SU-DHL-6 (cell line): Measurements from ENCODE around the gene RGS6.

Source experiments
- H2AFZ ChIP-seq: fragments of 200-600 bp; sonication (generic); 2 replicates; pipeline ENCODE4 v1.6.1; 2014; ENCODE audit warnings: low read depth, mild to moderate bottlenecking, moderate library complexity, mixed read lengths, antibody characterized with exemption, low read length; ENCODE audit not compliant: severe bottlenecking
- H3F3A ChIP-seq: fragments of 200-600 bp; shearing (Covaris generic); 2 replicates; pipeline ENCODE4 v1.6.0; 2016; ENCODE audit warnings: antibody characterized with exemption, mild to moderate bottlenecking; ENCODE audit not compliant: insufficient read depth
- H3K27ac ChIP-seq: fragments of 200-600 bp; sonication (generic); 2 replicates; pipeline ENCODE4 v1.5.1; 2016; ENCODE audit warnings: low read depth, mild to moderate bottlenecking, low read length, moderate library complexity, mixed read lengths
- H3K27me3 ChIP-seq: fragments of 200-600 bp; sonication (generic), shearing (Covaris generic); 2 replicates; pipeline ENCODE4 v1.6.0; 2014; ENCODE audit warnings: mild to moderate bottlenecking, low read length
- H3K36me3 ChIP-seq: fragments of 200-600 bp; sonication (generic); 2 replicates; pipeline ENCODE4 v1.6.1; 2014; ENCODE audit warnings: mild to moderate bottlenecking, low read length, mixed read lengths
- H3K4me2 ChIP-seq: fragments of 300-600, 200-600 bp; shearing (Covaris generic), sonication (generic); 2 replicates; pipeline ENCODE4 v1.6.0; 2014; ENCODE audit warnings: low read length, low read depth, mild to moderate bottlenecking; ENCODE audit not compliant: poor library complexity, severe bottlenecking
- H3K4me3 ChIP-seq: fragments of 200-600 bp; sonication (generic); 2 replicates; pipeline ENCODE4 v1.5.1; 2014; ENCODE audit warnings: antibody characterized with exemption, low read length, mild to moderate bottlenecking, mixed read lengths; ENCODE audit not compliant: insufficient read depth, poor library complexity, severe bottlenecking
- H3K79me2 ChIP-seq: fragments of 200-600 bp; sonication (generic); 2 replicates; pipeline ENCODE4 v1.6.1; 2014; ENCODE audit warnings: mild to moderate bottlenecking, low read length, moderate library complexity; ENCODE audit not compliant: insufficient read depth
- H3K9ac ChIP-seq: fragments of 200-600 bp; sonication (generic); 2 replicates; pipeline ENCODE4 v1.7.0; 2014; ENCODE audit warnings: mild to moderate bottlenecking, low read length
- H3K9me2 ChIP-seq: fragments of 200-600 bp; sonication (generic); replicated peaks from 2 replicates; pipeline ENCODE4 v1.6.1; 2014; ENCODE audit warnings: low read length; ENCODE audit not compliant: insufficient read depth
- H3K9me3 ChIP-seq: fragments of 200-600 bp; sonication (generic); 2 replicates; pipeline ENCODE4 v1.6.1; 2014; ENCODE audit warnings: low read length, mixed read lengths; ENCODE audit not compliant: insufficient read depth
- H4K20me1 ChIP-seq: fragments of 200-600 bp; sonication (generic); 2 replicates; pipeline ENCODE4 v1.6.1; 2014; ENCODE audit warnings: low read depth, mild to moderate bottlenecking, antibody characterized with exemption, low read length, moderate library complexity, mixed read lengths
- CTCF ChIP-seq: fragments of 200-600 bp; sonication (generic); IDR thresholded peaks from one replicate; pipeline ENCODE4 v1.5.1; 2017; ENCODE audit warnings: antibody characterized with exemption, mild to moderate bottlenecking, low read length, moderate library complexity; ENCODE audit not compliant: insufficient read depth, poor library complexity, severe bottlenecking
- EZH2phosphoT487 ChIP-seq: fragments of 200-600 bp; sonication (generic), shearing (Covaris generic); conservative IDR thresholded peaks from 2 replicates; pipeline ENCODE4 v1.6.1; 2018; ENCODE audit warnings: mild to moderate bottlenecking, antibody characterized with exemption, low read length, moderate library complexity, mixed read lengths

The RGS6 gene

GRCh38 chr14:72186523-72186922 lies 254.3 kb downstream of the RGS6 start:
- Histone ChIP-seq H3F3A (no peaks in the 10 kb centered on the region), H3K27me3 (no peaks in the 10 kb centered on the region), H4K20me1 (no peaks in the 10 kb centered on the region), H3K9me3 (no peaks in the 10 kb centered on the region), H3K4me2 (no peak overlapping the region), H3K4me3 (no peak overlapping the region), H3K9me2 (no peaks in the 10 kb centered on the region), H3K79me2 (no peaks in the 10 kb centered on the region), H3K36me3 (no peaks in the 10 kb centered on the region), H3K9ac (no peak overlapping the region), H3K27ac (no peak overlapping the region), H2AFZ (no peak overlapping the region)
- TF ChIP-seq EZH2phosphoT487: no peak
- no peak for TF ChIP-seq CTCF

GRCh38 chr14:72196237-72197015 lies 264.2 kb downstream of the RGS6 start:
- no peaks in the 10 kb centered on the region for H4K20me1 ChIP-seq
- no peaks in the 10 kb centered on the region for H3F3A ChIP-seq
- H3K27ac ChIP-seq: no peak overlapping the region
- no peak overlapping the region for H3K4me3 ChIP-seq
- no peak overlapping the region for H3K4me2 ChIP-seq
- no peaks in the 10 kb centered on the region for H3K36me3 ChIP-seq
- no peaks in the 10 kb centered on the region for H3K9me2 ChIP-seq
- H3K9me3 ChIP-seq: no peaks in the 10 kb centered on the region
- H3K9ac ChIP-seq: no peak overlapping the region
- no peaks in the 10 kb centered on the region for H3K27me3 ChIP-seq
- no peak for TF ChIP-seq EZH2phosphoT487
- TF ChIP-seq CTCF: no peak
- no peaks in the 10 kb centered on the region for H3K79me2 ChIP-seq
- H2AFZ ChIP-seq: no peak overlapping the region

- no peak overlapping the region for H3K4me2 ChIP-seq
- H2AFZ ChIP-seq: no peak overlapping the region
- no peaks in the 10 kb centered on the region for H3K27me3 ChIP-seq
- H3K9me3 ChIP-seq: no peaks in the 10 kb centered on the region
- H3K9ac ChIP-seq: no peak overlapping the region
- H3K36me3 ChIP-seq: no peaks in the 10 kb centered on the region
- no peaks in the 10 kb centered on the region for H3K9me2 ChIP-seq
- H3F3A ChIP-seq: no peaks in the 10 kb centered on the region
- H3K27ac ChIP-seq: no peak overlapping the region
- no peaks in the 10 kb centered on the region for H3K79me2 ChIP-seq
- no peak for TF ChIP-seq EZH2phosphoT487
- TF ChIP-seq CTCF: no peak
- no peaks in the 10 kb centered on the region for H4K20me1 ChIP-seq
- no peak overlapping the region for H3K4me3 ChIP-seq
Measured at GRCh38 chr14:72201645-72202044, 269.4 kb downstream of the RGS6 start.
